Activated CD8-positive, alpha-beta memory T cell treated with anti-CD3 and anti-CD28 coated beads for 36 hours (primary cell): Measurements from ENCODE around the gene WDR33. TPM values are rescaled to one million over a fixed set of nuclear protein-coding genes. Genes with fewer than 3 reads are reported as not detected.

Source experiments
- CTCF ChIA-PET: fragments of 350-600 bp; sonication (Branson Sonifier 250); formaldehyde crosslinking; loops from one replicate; lab custom pipeline; 2021; ENCODE audit warnings: antibody characterized with exemption; lab: Charles Lee
- POLR2A ChIA-PET: fragments of 350-600 bp; sonication (Branson Sonifier 250); formaldehyde crosslinking; loops from one replicate; lab custom pipeline; 2021; ENCODE audit warnings: antibody characterized with exemption; lab: Charles Lee
- total RNA-seq, 2 experiments: library from RNA; stranded (reverse); gene quantifications; one replicate each; pipeline ENCODE4 v1.2.3, GENCODE V29; 2021

The WDR33 gene
- total RNA-seq, 2 experiments from 2014 or later = 75.5 to 80.3 TPM

GRCh38 chr2:127670055-127670956 lies 140.7 kb downstream of the WDR33 start:
- ChIA-PET CTCF (no interaction called here), POLR2A (no interaction called here)

GRCh38 chr2:127669056-127669455 lies 141.9 kb downstream of the WDR33 start:
- CTCF ChIA-PET = no interaction called here
- POLR2A ChIA-PET = no interaction called here

GRCh38 chr2:127665267-127665893 lies 145.6 kb downstream of the WDR33 start:
- POLR2A ChIA-PET = no interaction called here

GRCh38 chr2:127664895-127665225 lies 146.1 kb downstream of the WDR33 start:
- ChIA-PET POLR2A (no interaction called here), CTCF (no interaction called here)

More at GRCh38 chr2:127665267-127665893, 145.6 kb downstream of the WDR33 start:
- CTCF ChIA-PET = no interaction called here

GRCh38 chr2:127664065-127664894 lies 146.7 kb downstream of the WDR33 start:
- CTCF ChIA-PET = interaction anchor here (0.6 kb wide), 1 partner anchor 14 kb away, joined by 4 read pairs; no protein-coding TSS in a partner anchor
- POLR2A ChIA-PET = no interaction called here

- ChIA-PET CTCF (interaction anchor here (0.6 kb wide), 1 partner anchor 14 kb away, joined by 4 read pairs; no protein-coding TSS in a partner anchor), POLR2A (no interaction called here)
Measured at GRCh38 chr2:127663566-127664064, 147.4 kb downstream of the WDR33 start.

GRCh38 chr2:127662937-127663565 lies 147.9 kb downstream of the WDR33 start:
- ChIA-PET CTCF (interaction anchor here (1.0 kb wide), 1 partner anchor 72 kb away, joined by 3 read pairs; no protein-coding TSS in a partner anchor), POLR2A (no interaction called here)

GRCh38 chr2:127661949-127662510 lies 148.9 kb downstream of the WDR33 start:
- ChIA-PET POLR2A (no interaction called here), CTCF (interaction anchor here (1.0 kb wide), 1 partner anchor 71 kb away, joined by 3 read pairs; no protein-coding TSS in a partner anchor)

GRCh38 chr2:127661072-127661649 lies 149.8 kb downstream of the WDR33 start:
- POLR2A ChIA-PET = no interaction called here
- CTCF ChIA-PET = no interaction called here

- ChIA-PET POLR2A (no interaction called here), CTCF (no interaction called here)
Measured at GRCh38 chr2:127660291-127660578, 150.7 kb downstream of the WDR33 start.

- POLR2A ChIA-PET = no interaction called here
Measured at GRCh38 chr2:127659408-127660290, 151.3 kb downstream of the WDR33 start.

GRCh38 chr2:127658641-127659407 lies 152.1 kb downstream of the WDR33 start:
- ChIA-PET POLR2A (no interaction called here), CTCF (no interaction called here)

More at GRCh38 chr2:127659408-127660290, 151.3 kb downstream of the WDR33 start:
- CTCF ChIA-PET = no interaction called here

GRCh38 chr2:127658146-127658545 lies 152.8 kb downstream of the WDR33 start:
- POLR2A ChIA-PET = no interaction called here
- CTCF ChIA-PET = no interaction called here

- CTCF ChIA-PET = interaction anchor here (1.3 kb wide), 1 partner anchor 66 kb away, joined by 4 read pairs; no protein-coding TSS in a partner anchor
Measured at GRCh38 chr2:127657232-127657595, 153.8 kb downstream of the WDR33 start.

GRCh38 chr2:127656569-127657231 lies 154.3 kb downstream of the WDR33 start:
- POLR2A ChIA-PET = no interaction called here
- CTCF ChIA-PET = interaction anchor here (1.3 kb wide), 1 partner anchor 65 kb away, joined by 4 read pairs; no protein-coding TSS in a partner anchor

More at GRCh38 chr2:127657232-127657595, 153.8 kb downstream of the WDR33 start:
- POLR2A ChIA-PET = no interaction called here
